ENCODE data around the gene PRR16.

Gene PRR16

GRCh38 chr5:120463006-120463680 lies 957 bp upstream of the PRR16 start:
- no peak for DNase-seq (ENCODE audit: low read depth, low spot score)

GRCh38 chr5:120464627-120465435 lies 731 bp downstream of the PRR16 start:
- no peak for DNase-seq (ENCODE audit: low read depth, low spot score)

- DNase-seq (ENCODE audit: low read depth, low spot score), result no peak
These were observed 1.4 kb downstream of the PRR16 start for GRCh38 chr5:120465436-120465961.

- DNase-seq (ENCODE audit: low read depth, low spot score), result no peak
These were observed 2.4 kb downstream of the PRR16 start for GRCh38 chr5:120466341-120467006.

DNA sequence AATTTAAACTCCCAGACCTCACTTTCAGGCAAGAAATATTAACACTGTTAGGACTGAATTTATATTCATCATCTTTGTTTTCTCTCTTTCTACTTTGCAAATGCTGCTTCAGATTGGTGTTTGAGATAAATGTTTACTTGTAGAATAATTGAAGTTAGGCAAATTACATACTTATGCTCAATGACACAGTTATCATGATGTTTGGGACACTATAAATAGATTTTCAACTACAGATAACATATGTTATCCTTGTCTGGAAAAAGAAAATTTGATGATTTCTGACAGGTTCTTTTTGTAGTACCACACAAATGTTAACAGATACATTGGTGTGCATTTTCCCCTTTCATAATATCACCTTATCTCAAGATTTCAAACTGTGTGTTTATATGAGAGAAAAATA lies 7.9 kb downstream of the PRR16 start:
- DNase-seq (ENCODE audit: low read depth, low spot score), result no peak

DNA sequence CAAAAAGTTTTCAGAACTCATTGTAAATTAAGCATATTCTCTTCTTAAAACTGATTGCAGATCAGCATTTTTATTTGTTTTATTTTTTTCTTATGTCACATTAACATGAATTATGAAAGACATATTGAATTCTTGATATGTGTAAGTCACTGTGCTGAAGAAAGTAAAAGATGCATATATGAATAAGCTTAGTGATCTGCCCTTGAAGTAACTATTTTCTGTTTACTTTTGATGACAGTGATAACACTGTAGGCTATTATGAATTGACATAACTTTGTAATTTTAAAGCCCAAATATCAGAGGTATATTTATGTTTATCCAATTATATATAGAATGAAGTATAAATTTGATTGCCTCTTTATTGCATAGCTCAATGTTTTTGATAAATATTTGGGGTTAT lies 8.8 kb downstream of the PRR16 start:
- DNase-seq (ENCODE audit: low read depth, low spot score), result no peak

DNA sequence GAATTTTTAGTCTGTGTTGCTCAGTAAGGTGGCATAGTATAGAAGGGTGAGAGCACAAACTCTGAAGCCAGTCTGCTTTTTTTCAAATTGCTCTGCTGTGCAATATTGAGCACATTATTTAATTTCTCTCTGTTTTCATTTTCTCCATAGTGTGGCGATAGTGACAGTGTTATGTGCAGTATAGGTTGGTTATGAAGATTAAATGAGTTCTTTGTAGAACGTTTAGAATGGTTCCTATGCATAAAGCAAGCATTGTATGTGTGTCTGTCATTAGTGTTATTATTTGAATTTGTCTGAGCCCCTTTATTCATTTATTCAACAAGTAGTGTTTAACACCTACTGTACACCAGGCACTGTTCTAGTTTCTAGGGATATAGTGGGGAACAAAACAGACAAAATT lies 9.2 kb downstream of the PRR16 start:
- DNase-seq (ENCODE audit: low read depth, low spot score), result no peak

- no peak for DNase-seq (ENCODE audit: low read depth, low spot score)
These were observed 12.0 kb downstream of the PRR16 start for GRCh38 chr5:120476063-120476462.

DNA sequence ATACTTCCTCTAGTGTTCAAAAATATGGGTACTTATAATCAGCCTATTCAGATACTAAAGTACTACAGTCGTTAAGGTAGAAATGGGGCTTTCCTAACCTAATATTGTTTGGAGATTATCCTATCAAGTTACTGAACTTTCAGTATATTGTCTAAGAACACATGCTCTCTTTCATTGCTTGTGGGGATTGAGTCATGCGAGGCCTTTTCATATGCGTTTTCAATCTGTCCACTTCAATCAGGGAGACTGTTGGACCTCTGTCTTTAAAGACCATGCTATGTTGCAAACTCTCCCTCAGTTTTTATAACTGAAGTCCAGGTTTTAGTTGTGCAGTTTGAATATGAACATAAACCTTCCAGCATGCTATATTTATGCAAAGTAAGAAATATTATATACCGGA lies 15.0 kb downstream of the PRR16 start:
- no peak for DNase-seq (ENCODE audit: low read depth, low spot score)

DNA sequence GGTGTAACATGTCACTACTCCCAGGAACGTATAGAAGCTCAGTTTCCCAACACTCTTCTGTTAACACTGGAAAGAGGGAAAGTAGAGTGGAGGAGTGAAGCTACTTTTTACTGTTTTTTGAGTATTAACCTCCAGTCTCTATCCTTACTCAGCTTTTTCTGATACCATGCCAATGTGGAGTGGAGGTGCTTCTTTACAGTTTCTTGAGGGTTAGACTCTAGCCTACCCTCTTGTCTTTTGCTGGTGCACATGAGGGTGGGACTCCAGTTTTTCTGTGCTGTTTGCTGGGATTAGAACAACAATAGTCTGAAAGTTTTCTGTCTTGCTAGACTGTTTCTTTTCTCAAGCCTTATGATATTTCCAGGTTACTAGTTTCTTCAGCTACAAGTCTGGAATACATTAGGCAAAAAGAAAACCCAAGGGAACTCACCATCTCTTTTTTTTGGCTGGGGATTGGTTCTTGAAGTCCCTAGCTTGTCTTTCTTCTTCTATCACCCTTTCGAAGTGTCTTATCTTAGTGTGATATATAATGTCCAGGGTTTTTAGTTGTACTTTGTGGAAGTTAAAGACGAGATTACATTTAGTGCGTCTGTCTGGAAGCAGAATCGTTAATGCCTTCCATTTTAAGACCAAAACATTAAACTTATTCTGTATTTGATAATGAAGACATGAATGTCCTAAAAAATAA lies 35.9 kb downstream of the PRR16 start:
- no peak for DNase-seq (ENCODE audit: low read depth, low spot score)

DNA sequence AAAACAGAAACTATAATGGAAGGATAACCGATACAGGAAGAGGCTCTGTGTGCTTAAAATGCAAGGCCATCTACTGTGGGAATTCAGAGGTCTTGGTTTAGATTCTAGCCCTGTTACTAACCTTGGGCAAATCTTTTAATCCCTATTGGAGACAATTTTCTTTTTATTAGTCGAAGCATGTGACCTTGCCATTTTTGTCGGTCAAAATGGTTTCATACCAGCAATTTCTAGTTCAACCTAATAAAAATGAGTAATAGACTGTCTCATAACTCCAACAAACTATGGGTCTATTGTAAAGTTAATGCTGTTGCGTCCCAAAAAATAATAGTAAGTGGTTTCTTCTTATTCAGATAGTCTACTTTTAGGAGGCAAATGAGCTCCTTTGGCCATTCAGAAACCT lies 38.4 kb downstream of the PRR16 start:
- DNase-seq (ENCODE audit: low read depth, low spot score), result no peak

DNA sequence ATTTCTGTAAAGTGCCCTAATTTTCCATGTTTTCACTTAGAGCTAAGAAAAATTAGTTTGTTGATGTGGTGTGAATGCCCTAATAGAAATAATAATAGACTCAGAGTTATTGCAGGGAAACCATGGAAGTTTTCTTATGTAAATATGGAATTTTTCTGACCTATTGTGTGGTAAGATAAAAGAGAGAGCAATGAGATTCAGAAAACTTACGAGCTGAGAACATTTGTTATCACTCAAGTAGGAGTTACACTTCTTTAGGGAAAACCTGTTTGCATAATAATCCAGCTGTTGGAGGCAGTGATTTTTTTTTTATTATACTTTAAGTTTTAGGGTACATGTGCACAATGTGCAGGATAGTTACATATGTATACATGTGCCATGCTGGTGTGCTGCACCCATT lies 39.2 kb downstream of the PRR16 start:
- no peak for DNase-seq (ENCODE audit: low read depth, low spot score)

DNA sequence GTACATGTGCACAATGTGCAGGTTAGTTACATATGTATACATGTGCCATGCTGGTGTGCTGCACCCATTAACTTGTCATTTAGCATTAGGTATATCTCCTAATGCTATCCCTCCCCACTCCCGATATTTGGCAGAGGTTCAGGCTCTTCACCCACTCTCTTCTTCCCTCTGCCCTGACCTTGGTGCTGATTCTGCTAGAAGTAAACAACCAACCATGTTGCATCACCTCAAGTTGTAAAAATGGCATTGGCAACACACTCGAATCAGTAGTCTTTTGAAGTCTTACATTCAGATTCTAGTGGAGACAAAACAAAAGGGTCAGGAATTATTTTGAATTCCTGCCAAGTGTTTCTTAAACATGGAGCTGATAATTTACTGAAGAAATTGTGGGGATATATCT lies 40.0 kb downstream of the PRR16 start:
- DNase-seq (ENCODE audit: low read depth, low spot score), result no peak

GRCh38 chr5:120507197-120507596 lies 43.1 kb downstream of the PRR16 start:
- DNase-seq (ENCODE audit: low read depth, low spot score), result no peak

GRCh38 chr5:120507800-120508463 lies 43.8 kb downstream of the PRR16 start:
- DNase-seq (ENCODE audit: low read depth, low spot score), result no peak

GRCh38 chr5:120509053-120509452 lies 45.0 kb downstream of the PRR16 start:
- DNase-seq (ENCODE audit: low read depth, low spot score), result no peak

GRCh38 chr5:120510098-120510637 lies 46.1 kb downstream of the PRR16 start:
- no peak for DNase-seq (ENCODE audit: low read depth, low spot score)

DNA sequence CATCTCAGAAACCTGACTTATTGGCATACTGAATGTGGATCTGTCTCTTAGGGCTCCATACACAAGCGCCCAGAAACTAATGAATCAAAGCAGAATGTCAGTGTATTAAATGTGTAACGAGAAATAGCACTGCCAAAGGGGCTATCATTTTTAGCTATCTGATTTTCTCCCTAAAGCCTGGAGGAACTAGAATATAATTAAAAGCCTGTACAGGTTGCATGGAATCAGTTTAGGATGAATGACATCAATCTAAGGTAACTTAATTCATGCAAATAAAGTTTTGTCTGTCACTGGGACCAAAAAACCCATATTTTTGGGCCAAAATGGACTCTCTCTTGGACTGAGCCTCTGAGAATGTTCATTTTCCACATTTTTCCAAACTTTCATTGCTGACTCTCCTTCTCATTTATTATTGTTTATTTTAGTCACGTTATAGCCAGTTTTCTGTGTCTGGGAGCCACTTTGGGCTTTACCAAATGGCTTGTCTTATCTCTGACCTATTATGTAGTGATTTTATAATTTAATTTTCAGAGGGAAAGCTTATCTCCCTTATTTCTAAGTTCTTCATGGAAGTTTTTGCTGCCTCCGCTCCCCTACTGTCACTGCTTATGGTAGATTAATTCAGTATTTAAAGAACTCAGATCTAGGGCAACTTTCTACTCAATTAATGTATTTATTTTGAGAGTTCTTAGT lies 47.0 kb downstream of the PRR16 start:
- DNase-seq (ENCODE audit: low read depth, low spot score), result no peak

DNA sequence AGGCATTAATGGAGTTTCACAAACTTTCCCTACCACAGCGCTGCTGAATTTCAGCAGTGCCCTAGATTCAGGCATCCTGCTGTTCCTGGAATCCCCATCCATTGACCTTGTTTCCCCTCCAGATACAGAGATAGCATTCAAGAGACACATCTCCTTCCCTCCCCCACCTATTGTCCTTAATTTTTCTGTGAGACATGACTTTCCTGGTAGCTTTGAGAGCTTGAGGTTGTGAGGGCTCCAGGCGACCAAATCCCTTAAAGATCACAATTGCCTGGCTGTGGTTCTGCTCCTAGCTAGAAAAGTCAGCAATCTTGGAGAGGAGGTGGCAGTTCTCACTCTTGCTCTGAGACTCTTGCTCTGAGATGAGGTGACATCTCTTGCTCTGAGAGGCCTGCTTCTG lies 48.0 kb downstream of the PRR16 start:
- DNase-seq (ENCODE audit: low read depth, low spot score), result no peak

Data from activated CD4-positive, CD25-positive, alpha-beta regulatory T cell treated with anti-CD3 and anti-CD28 coated beads, Interleukin-2, amount 50 U/mL, for 16 hours (primary cell).